ENCODE results near the gene ERBB4. TPM values are rescaled to one million over a fixed set of nuclear protein-coding genes. Genes with fewer than 3 reads are reported as not detected.

Gene ERBB4
- total RNA-seq, 1 experiment from 2014 or later, result 0.04 TPM

- H4K5ac ChIP-seq (ENCODE audit: insufficient read length, low read depth, low read length), result no peak overlapping the region
- no peak overlapping the region for H2BK120ac ChIP-seq (ENCODE audit: low read depth, low read length, poor library complexity, severe bottlenecking)
- no peak overlapping the region for H2BK20ac ChIP-seq (ENCODE audit: low read depth, low read length, poor library complexity, severe bottlenecking)
- H3K27ac ChIP-seq (ENCODE audit: insufficient read length, low read depth, low read length), result no peak overlapping the region
- no peaks in the 10 kb centered on the region for H3K23me2 ChIP-seq (ENCODE audit: insufficient read length, low read depth, low read length, poor library complexity, severe bottlenecking)
- TF ChIP-seq CTCF (conservative IDR thresholded peaks at IDR 0.05), result no peak
- no peak for DNase-seq
- H3K4me1 ChIP-seq (ENCODE audit: insufficient read depth, low read length), result no peaks in the 10 kb centered on the region
- no peak overlapping the region for H2BK5ac ChIP-seq (ENCODE audit: insufficient read length, low read length)
- H3K23ac ChIP-seq (ENCODE audit: insufficient read length, low read depth, low read length), result no peak overlapping the region
- H4K8ac ChIP-seq (replicated peaks; ENCODE audit: insufficient read length, low read depth, low read length), result no peak overlapping the region
- no peaks in the 10 kb centered on the region for H3K27me3 Mint-ChIP-seq (ENCODE audit: low read depth)
- no peaks in the 10 kb centered on the region for H3K36me3 Mint-ChIP-seq (ENCODE audit: insufficient read depth in 1 of 3, low read depth in 3 of 3)
- no peaks in the 10 kb centered on the region for H3K27me3 ChIP-seq (ENCODE audit: insufficient read depth, low read length)
- no peak overlapping the region for H2BK12ac ChIP-seq (ENCODE audit: insufficient read length, low read depth, low read length)
- H2AK5ac ChIP-seq (ENCODE audit: insufficient read length, low read length), result no peak overlapping the region
- H3K18ac ChIP-seq (ENCODE audit: insufficient read length, low read depth, low read length), result no peak overlapping the region
- no peak overlapping the region for H3K9ac ChIP-seq (ENCODE audit: extremely low read depth, insufficient read length, low read length)
- no peaks in the 10 kb centered on the region for H4K20me1 ChIP-seq (ENCODE audit: control insufficient read depth, insufficient read depth, insufficient read length)
- no peak overlapping the region for H3K27ac Mint-ChIP-seq
- no peak overlapping the region for H3K14ac ChIP-seq (ENCODE audit: insufficient read depth, low read length)
- no peak overlapping the region for H2AFZ ChIP-seq (ENCODE audit: low read length)
- no peak overlapping the region for H3T11ph ChIP-seq (ENCODE audit: low read length)
- no peaks in the 10 kb centered on the region for H3K9me3 ChIP-seq (ENCODE audit: control insufficient read depth, low read depth, low read length)
- no peaks in the 10 kb centered on the region for H3K79me1 ChIP-seq (ENCODE audit: insufficient read depth, low read depth, low read length, poor library complexity, severe bottlenecking)
- H4K91ac ChIP-seq (ENCODE audit: insufficient read length, low read depth, low read length), result no peak overlapping the region
- H2BK15ac ChIP-seq (ENCODE audit: low read depth, low read length), result no peak overlapping the region
- no peak overlapping the region for H3K4me3 Mint-ChIP-seq
- H3K9me3 Mint-ChIP-seq, result no peaks in the 10 kb centered on the region
- WGBS (ENCODE audit: extremely low coverage, insufficient read length, low lambda C conversion rate), result no CpG with 5 or more reads among the region's 2 CpGs
- H3K56ac ChIP-seq (ENCODE audit: insufficient read length, low read depth, low read length), result no peak overlapping the region
- no peaks in the 10 kb centered on the region for H3K79me2 ChIP-seq (ENCODE audit: insufficient read depth, low read length)
- no peak overlapping the region for H3K4me2 ChIP-seq (ENCODE audit: insufficient read depth, insufficient read length, low read length)
- no peak overlapping the region for H3K4ac ChIP-seq (ENCODE audit: low read depth, low read length)
- peaks cover 2 to 5% of the 10 kb centered on the region in 2 experiments; a peak in 1 of 4 replicates for H3K4me1 Mint-ChIP-seq
Measured at GRCh38 chr2:212554233-212554632, 15.6 kb upstream of the ERBB4 start.

Data from H9 (cell line).